Ascending aorta (tissue), 2 donors: Measurements from ENCODE around the gene LRRC8C. TPM values are rescaled to one million over a fixed set of nuclear protein-coding genes. Genes with fewer than 3 reads are reported as not detected.

Experiments used
- DNase-seq, 2 donors: peaks; one replicate each; pipeline ENCODE4 v3.0.0-alpha.2; 2019; ENCODE audit warnings: low spot score in 2 of 2
- H3K27ac ChIP-seq, 2 donors: fragments of 200-600 bp; sonication (generic); one replicate each; pipeline ENCODE4 v1.5.1; 2016 to 2017; ENCODE audit warnings: mild to moderate bottlenecking in 1 of 2
- H3K27me3 ChIP-seq: fragments of 200-600 bp; sonication (generic); one replicate; pipeline ENCODE4 v1.5.1; 2017
- H3K36me3 ChIP-seq, 2 donors: fragments of 200-600 bp; sonication (generic); one replicate each; pipeline ENCODE4 v1.5.1; 2016
- H3K4me1 ChIP-seq, 2 donors: fragments of 200-600 bp; sonication (generic); one replicate each; pipeline ENCODE4 v1.5.1; 2016 to 2017; ENCODE audit warnings: mild to moderate bottlenecking in 1 of 2
- H3K4me3 ChIP-seq, 2 donors: fragments of 200-600 bp; sonication (generic); one replicate each; pipeline ENCODE4 v1.5.1; 2016 to 2017; ENCODE audit warnings: mild to moderate bottlenecking in 1 of 2
- H3K9me3 ChIP-seq, 2 donors: fragments of 200-600 bp; sonication (generic); one replicate each; pipeline ENCODE4 v1.5.1; 2016
- CTCF ChIP-seq, 3 experiments: fragments of 200-600 bp in 2 of 3; fragments of 450-650 bp in 1 of 3; sonication (generic) in 2 of 3; IDR thresholded peaks; one replicate each; pipeline ENCODE4 v1.5.1; 2016 to 2019; ENCODE audit warnings: antibody characterized with exemption in 3 of 3, mild to moderate bottlenecking in 1 of 3, moderate library complexity in 1 of 3
- intact Hi-C: fragments of 100-400 bp; cut with DNase I; formaldehyde crosslinking; loops from one replicate; pipeline ENCODE4 v1.15.1; 2023
- total RNA-seq: library from RNA; depleted of rRNA; stranded (reverse); fragments of >200 nt; gene quantifications from one replicate; pipeline ENCODE4 v1.1.0, GENCODE V29; 2016

LRRC8C gene
- total RNA-seq, 1 donor from 2014 or later: 7.5 TPM

GRCh38 chr1:89736937-89737733, 104.2 kb downstream of the LRRC8C start:
- Histone ChIP-seq H3K36me3 (no peaks in the 10 kb centered on the region), H3K4me1 (no peaks in the 10 kb centered on the region), H3K27me3 (no peaks in the 10 kb centered on the region), H3K9me3 (no peaks in the 10 kb centered on the region), H3K4me3 (no peak overlapping the region), H3K27ac (no peak overlapping the region)
- TF ChIP-seq CTCF (IDR thresholded peaks at IDR 0.05): no peak
- intact Hi-C loops: no loop called here
- no peak for DNase-seq

- TF ChIP-seq CTCF (IDR thresholded peaks at IDR 0.05): no peak
- Histone ChIP-seq H3K36me3 (no peaks in the 10 kb centered on the region), H3K4me1 (no peaks in the 10 kb centered on the region), H3K27me3 (no peaks in the 10 kb centered on the region), H3K9me3 (no peaks in the 10 kb centered on the region), H3K27ac (no peak overlapping the region), H3K4me3 (no peak overlapping the region)
- DNase-seq: no peak
- intact Hi-C loops: no loop called here
These were observed 105.1 kb downstream of the LRRC8C start for GRCh38 chr1:89737985-89738510.

- Histone ChIP-seq H3K27ac (no peak overlapping the region), H3K4me1 (no peaks in the 10 kb centered on the region)
These were observed 106.3 kb downstream of the LRRC8C start for GRCh38 chr1:89739013-89739843.

GRCh38 chr1:89739844-89740216, 106.9 kb downstream of the LRRC8C start:
- H3K27me3 ChIP-seq: no peaks in the 10 kb centered on the region
- TF ChIP-seq CTCF (IDR thresholded peaks at IDR 0.05): no peak
- no peaks in the 10 kb centered on the region for H3K9me3 ChIP-seq
- intact Hi-C loops: no loop called here
- H3K4me1 ChIP-seq: no peaks in the 10 kb centered on the region
- no peak for DNase-seq
- H3K4me3 ChIP-seq: no peak overlapping the region
- no peak overlapping the region for H3K27ac ChIP-seq
- H3K36me3 ChIP-seq: no peaks in the 10 kb centered on the region

More at GRCh38 chr1:89739013-89739843, 106.3 kb downstream of the LRRC8C start:
- no peaks in the 10 kb centered on the region for H3K27me3 ChIP-seq
- no peak overlapping the region for H3K4me3 ChIP-seq
- H3K36me3 ChIP-seq: no peaks in the 10 kb centered on the region
- DNase-seq: no peak
- no peak for TF ChIP-seq CTCF (IDR thresholded peaks at IDR 0.05)
- intact Hi-C loops: no loop called here
- no peaks in the 10 kb centered on the region for H3K9me3 ChIP-seq

GRCh38 chr1:89743788-89744187, 110.9 kb downstream of the LRRC8C start:
- Histone ChIP-seq H3K27me3 (no peaks in the 10 kb centered on the region), H3K27ac (no peak overlapping the region), H3K9me3 (no peaks in the 10 kb centered on the region), H3K36me3 (no peaks in the 10 kb centered on the region), H3K4me3 (no peak overlapping the region), H3K4me1 (no peaks in the 10 kb centered on the region)
- intact Hi-C loops: no loop called here
- TF ChIP-seq CTCF (IDR thresholded peaks at IDR 0.05): no peak
- no peak for DNase-seq
